ENCODE data around the gene TRAPPC10. TPM values are rescaled to one million over a fixed set of nuclear protein-coding genes. Genes with fewer than 3 reads are reported as not detected.

Gene TRAPPC10
- 10 to 100 TPM; 17.0 to 24.9 TPM for total RNA-seq
- long read RNA-seq, partial matches to known transcripts = 1 of 2 reads
- long read RNA-seq, other reads (novel, unspliced or antisense) = 1 of 2 reads

DNA sequence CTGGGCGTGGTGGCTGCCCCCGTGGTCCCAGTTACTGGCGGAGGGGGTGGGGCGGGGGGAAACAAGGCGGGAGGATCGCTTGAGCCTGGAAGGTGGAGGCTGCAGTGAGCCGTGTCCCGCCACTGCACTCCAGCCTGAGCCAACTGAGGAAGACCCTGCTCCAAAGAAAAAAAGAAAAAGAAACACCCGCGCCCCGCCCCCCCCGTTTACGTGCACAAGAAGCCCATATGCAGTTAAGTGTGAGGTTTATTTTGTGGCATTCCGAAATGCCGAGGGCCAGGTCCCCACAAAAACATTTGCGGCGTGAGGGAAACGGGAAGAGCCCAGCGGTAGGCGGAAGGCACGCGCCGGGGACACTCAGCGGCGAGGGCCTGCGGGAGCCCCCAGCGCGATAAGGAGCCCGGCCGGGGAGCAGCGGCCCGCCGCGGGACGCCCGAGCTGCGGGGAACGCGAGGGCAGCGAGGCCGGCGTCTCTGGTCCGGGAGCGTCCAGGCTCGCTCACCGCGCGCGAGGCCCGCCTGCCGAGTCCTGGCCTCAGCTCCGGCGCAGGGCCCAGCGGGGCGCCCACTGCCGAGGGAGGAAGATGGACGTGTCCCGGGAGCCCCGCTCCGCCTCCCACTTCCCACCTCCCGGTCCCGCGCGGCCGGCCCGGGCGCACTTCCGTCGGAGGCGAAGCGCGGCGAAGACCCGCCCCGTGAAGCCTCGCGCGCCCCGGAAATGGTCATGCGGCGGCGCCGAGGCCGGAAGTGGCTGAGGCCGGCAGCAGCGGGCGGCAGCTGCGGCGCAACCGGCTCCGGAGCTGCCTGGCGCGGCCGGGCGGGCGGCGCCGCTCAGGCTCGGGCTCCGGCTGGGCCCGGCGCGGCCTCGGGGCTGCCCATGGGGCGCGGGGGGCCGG is at the start of gene TRAPPC10:
TRAPPC10 (plus strand) TSS at position 731 of the 895 bp plus-strand sequence. CDS start 185 bp downstream, outside the sequence.
- DNase-seq = peak; percentile 88
- ATAC-seq = peak; percentile 91 to 94
- intact Hi-C loops (cut with DNase I) = no loop called here

GRCh38 chr21:43965911-43966585 is 46.1 kb upstream of the TRAPPC10 start:
- ATAC-seq (no peak), DNase-seq (no peak)
- intact Hi-C loops (cut with DNase I) = loop anchor here in 1 of 2 donors (10.0 kb wide), 1 partner anchor 151 kb away; no protein-coding TSS in a partner anchor

GRCh38 chr21:43966946-43967512 is 45.1 kb upstream of the TRAPPC10 start:
- intact Hi-C loops (cut with DNase I) = loop anchor here in 1 of 2 donors (10.0 kb wide), 1 partner anchor 152 kb away; no protein-coding TSS in a partner anchor
- DNase-seq (no peak), ATAC-seq (no peak)

- DNase-seq = no peak
- ATAC-seq = no peak
- intact Hi-C loops (cut with DNase I) = loop anchor here in 1 of 2 donors (10.0 kb wide), 1 partner anchor 153 kb away; no protein-coding TSS in a partner anchor
These were observed 44.1 kb upstream of the TRAPPC10 start for GRCh38 chr21:43967981-43968380.

DNA sequence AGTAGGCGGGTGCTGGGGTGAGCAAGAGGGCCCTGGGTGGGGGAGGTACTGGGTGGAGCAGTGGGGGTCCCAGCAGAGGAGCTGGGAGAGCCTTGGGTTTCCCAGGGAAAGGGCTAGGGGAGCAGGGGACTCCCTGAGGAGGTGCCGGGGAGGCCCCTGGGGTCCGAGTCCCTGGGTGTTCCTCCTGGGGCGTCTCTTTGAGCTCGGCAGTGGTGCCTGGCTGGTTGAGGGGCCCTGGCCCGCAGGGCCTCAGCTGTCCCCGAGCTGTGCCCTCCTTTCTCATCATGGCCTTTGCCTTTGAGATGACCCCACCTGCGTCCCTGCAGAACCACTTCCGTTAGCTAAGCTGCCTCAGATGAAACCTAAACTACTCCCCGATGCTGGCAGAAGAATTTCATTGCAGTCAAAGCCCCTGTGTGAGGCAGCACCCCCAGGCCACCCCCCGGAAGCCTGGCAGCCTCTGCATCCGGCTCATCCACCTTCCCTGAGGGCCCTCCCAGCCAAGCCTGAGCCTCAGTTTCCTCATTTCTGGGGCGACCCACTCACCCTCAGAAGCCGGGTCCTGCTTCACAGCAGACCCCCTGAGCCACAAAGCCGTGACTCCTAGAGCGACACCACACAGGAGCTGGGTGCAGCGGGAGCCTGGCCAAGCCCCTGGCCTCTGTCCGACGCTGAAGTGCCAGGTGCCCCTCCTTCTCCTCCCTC is 43.5 kb upstream of the TRAPPC10 start:
- intact Hi-C loops (cut with DNase I) = loop anchor here in 1 of 2 donors (10.0 kb wide), 1 partner anchor 154 kb away; no protein-coding TSS in a partner anchor
- no peak for ATAC-seq
- DNase-seq = no peak

DNA sequence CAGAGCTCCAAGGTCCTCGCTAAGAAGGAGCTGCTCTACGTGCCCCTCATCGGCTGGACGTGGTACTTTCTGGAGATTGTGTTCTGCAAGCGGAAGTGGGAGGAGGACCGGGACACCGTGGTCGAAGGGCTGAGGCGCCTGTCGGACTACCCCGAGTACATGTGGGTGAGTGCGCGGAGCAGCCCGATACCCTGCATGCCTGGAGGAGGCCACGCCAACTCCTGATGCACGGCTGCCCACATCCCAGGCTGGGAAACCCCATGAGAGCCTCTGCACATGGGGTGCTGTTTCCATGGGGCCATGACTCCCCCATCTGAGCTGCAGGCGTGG is 43.0 kb upstream of the TRAPPC10 start:
- intact Hi-C loops (cut with DNase I) = loop anchor here in 1 of 2 donors (10.0 kb wide), 1 partner anchor 154 kb away; no protein-coding TSS in a partner anchor
- DNase-seq (no peak), ATAC-seq (no peak)

GRCh38 chr21:43970551-43970950 is 41.6 kb upstream of the TRAPPC10 start:
- ATAC-seq (no peak), DNase-seq (no peak)
- intact Hi-C loops (cut with DNase I) = no loop called here

- DNase-seq (no peak), ATAC-seq (no peak)
- intact Hi-C loops (cut with DNase I) = no loop called here
These were observed 40.7 kb upstream of the TRAPPC10 start for GRCh38 chr21:43971201-43971991.

- DNase-seq = no peak
- ATAC-seq = no peak
These were observed 40.2 kb upstream of the TRAPPC10 start for GRCh38 chr21:43971992-43972255.

DNA sequence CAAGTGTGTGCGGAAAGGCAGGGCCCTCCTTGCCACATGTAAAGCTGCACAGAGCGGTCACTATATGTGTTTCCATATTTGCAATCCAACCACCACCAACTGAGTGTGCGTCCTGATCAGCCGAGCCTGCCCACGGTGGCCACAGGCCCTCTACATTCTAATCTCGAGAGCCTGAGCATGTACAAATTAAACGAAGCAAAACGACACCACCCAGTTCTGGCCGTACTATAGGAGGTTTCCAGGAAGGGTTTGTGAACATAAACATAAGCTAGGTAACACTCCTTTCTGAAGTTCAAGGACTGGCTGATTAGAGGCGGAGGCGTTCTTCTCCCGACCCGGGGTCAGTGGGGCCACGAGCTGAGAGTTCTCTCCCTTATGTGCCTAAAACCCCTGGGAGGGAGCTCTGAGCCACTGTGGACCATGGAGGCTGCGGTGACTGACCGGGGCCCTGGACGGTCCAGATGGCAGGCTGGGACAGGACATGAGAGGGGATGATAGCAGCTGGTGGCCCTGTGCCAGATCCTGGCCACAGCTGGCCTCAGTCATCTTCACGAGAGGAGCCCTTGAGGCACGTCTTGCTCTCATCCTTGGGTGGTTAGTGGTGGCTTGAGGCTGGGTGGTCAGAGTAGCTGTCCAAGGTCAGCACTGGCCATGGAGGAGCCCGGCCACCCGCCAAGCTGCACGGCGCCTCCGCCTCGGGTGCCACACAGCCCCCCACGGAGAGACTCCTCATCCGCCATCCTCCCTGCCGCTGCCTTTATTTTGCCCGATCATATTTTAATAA is 39.1 kb upstream of the TRAPPC10 start:
- DNase-seq (no peak), ATAC-seq (no peak)
- intact Hi-C loops (cut with DNase I) = no loop called here

More at GRCh38 chr21:43971992-43972255, 40.2 kb upstream of the TRAPPC10 start:
- intact Hi-C loops (cut with DNase I) = no loop called here

- intact Hi-C loops (cut with DNase I) = no loop called here
- ATAC-seq (no peak), DNase-seq (no peak)
These were observed 38.5 kb upstream of the TRAPPC10 start for GRCh38 chr21:43973634-43973955.

DNA sequence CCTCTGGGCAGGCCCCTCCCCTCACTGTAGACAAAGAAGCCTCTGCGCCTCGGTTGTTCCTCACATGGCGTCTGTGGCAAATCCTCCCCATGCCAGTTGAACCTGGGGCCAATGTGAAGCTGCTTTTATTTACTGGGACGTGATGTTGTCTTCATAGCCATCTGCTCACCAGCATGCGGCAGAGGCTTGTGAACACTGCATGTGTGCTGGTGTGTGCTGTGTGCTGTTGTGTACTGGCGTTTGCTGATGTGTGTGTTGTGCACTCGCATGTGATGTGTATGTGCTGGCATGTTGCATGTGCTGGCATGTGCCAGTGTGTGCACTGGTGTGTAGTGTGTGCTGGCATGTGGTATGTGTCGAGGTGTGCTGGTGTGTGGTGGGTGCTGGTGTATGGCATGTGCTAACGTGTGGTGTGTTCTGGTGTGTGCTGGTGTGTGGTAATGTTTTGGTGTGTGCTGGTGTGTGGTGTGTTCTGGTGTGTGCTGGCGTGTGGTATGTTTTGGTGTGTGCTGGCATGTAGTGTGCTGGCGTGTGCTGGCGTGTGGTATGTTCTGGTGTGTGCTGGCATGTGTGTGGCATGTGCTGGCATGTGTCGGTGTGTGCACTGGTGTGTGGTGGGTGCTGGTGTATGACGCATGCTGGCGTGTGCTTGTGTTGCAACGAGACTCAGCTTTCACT is 37.2 kb upstream of the TRAPPC10 start:
- intact Hi-C loops (cut with DNase I) = no loop called here
- ATAC-seq = peak in 1 of 2 donors; percentile 17
- DNase-seq = no peak

DNA sequence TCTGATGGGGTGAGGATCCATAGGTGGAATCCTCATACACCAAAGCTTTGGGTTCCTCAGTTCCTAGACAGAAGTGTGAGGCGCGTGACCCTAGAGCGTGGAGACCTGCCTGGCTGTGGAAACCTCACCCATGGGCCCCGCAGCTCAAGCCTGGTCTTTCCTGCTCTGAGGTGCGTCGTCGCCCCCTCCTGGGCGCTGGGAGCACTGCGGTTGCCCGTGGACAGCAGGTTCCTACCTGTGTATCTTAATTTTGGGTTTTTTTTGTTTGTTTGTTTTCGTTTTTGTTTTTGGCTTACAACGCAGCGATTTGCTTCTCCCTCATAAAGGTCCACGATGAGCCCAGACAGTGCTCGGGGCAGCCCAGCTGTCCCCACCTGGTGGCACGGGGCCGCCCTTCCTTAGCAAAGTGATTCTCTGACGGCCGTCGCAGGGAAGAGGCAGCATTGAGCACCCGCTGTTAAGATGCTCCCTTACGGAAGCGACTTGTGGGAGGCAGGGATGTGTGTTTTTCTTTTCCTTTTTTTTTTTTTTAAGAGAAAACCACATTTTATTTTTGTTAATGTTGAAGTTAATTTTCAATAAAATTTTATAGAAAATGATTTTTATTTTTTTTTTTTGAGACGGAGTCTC is 36.5 kb upstream of the TRAPPC10 start:
- peak; percentile 82 to 84 for ATAC-seq
- peak; percentile 77 for DNase-seq
- intact Hi-C loops (cut with DNase I) = no loop called here

- DNase-seq = no peak
- ATAC-seq = no peak
- intact Hi-C loops (cut with DNase I) = no loop called here
These were observed 35.4 kb upstream of the TRAPPC10 start for GRCh38 chr21:43976661-43977060.

- no peak for DNase-seq
- ATAC-seq = no peak
- intact Hi-C loops (cut with DNase I) = no loop called here
These were observed 34.0 kb upstream of the TRAPPC10 start for GRCh38 chr21:43978060-43978459.

GRCh38 chr21:43979654-43980053 is 32.5 kb upstream of the TRAPPC10 start:
- intact Hi-C loops (cut with DNase I) = loop anchor here in 1 of 2 donors (10.0 kb wide), 1 partner anchor 175 kb away; no protein-coding TSS in a partner anchor
- ATAC-seq = no peak
- DNase-seq = no peak

All from left cardiac atrium (tissue), 4 donors.